Ramos (cell line): ENCODE data around the gene TET2.

Experiments used
- in situ Hi-C: fragments of 300-500 bp; cut with MboI; formaldehyde crosslinking; loops from one replicate; pipeline ENCODE4 v1.14.3; 2022; ENCODE audit warnings: low sequenced_read_pairs; ENCODE audit not compliant: unreplicated experiment

The TET2 gene

GRCh38 chr4:105146276-105147015, at the start of gene TET2:
Gene TET2 (plus strand): TSS chr4:105146876. CDS start chr4:105233943, 87,067 bp downstream.
- in situ Hi-C loops, result loop anchor here (25.0 kb wide), 1 partner anchor 316 kb away; the partner anchor contains the start of gene PPA2

- in situ Hi-C loops, result no loop called here
Measured at GRCh38 chr4:105102016-105102415, 44.7 kb upstream of the TET2 start.

- in situ Hi-C loops, result no loop called here
Measured at GRCh38 chr4:105106426-105106825, 40.2 kb upstream of the TET2 start.

GRCh38 chr4:105107095-105107856, 39.4 kb upstream of the TET2 start:
- in situ Hi-C loops, result no loop called here

- in situ Hi-C loops, result no loop called here
Measured at GRCh38 chr4:105108971-105109370, 37.7 kb upstream of the TET2 start.

- in situ Hi-C loops, result no loop called here
Measured at GRCh38 chr4:105112274-105112673, 34.4 kb upstream of the TET2 start.

GRCh38 chr4:105113800-105114199, 32.9 kb upstream of the TET2 start:
- in situ Hi-C loops, result no loop called here

GRCh38 chr4:105116616-105117319, 29.9 kb upstream of the TET2 start:
- in situ Hi-C loops, result no loop called here

GRCh38 chr4:105119356-105119755, 27.3 kb upstream of the TET2 start:
- in situ Hi-C loops, result no loop called here

GRCh38 chr4:105120626-105121025, 26.1 kb upstream of the TET2 start:
- in situ Hi-C loops, result no loop called here

GRCh38 chr4:105122350-105122749, 24.3 kb upstream of the TET2 start:
- in situ Hi-C loops, result no loop called here

- in situ Hi-C loops, result loop anchor here (25.0 kb wide), 1 partner anchor 336 kb away; the partner anchor contains the start of gene PPA2
Measured at GRCh38 chr4:105126311-105127169, 20.1 kb upstream of the TET2 start.

- in situ Hi-C loops, result loop anchor here (25.0 kb wide), 1 partner anchor 335 kb away; the partner anchor contains the start of gene PPA2
Measured at GRCh38 chr4:105127170-105127445, 19.6 kb upstream of the TET2 start.

GRCh38 chr4:105128208-105128607, 18.5 kb upstream of the TET2 start:
- in situ Hi-C loops, result loop anchor here (25.0 kb wide), 1 partner anchor 334 kb away; the partner anchor contains the start of gene PPA2

- in situ Hi-C loops, result loop anchor here (25.0 kb wide), 1 partner anchor 333 kb away; the partner anchor contains the start of gene PPA2
Measured at GRCh38 chr4:105129286-105130040, 17.2 kb upstream of the TET2 start.

GRCh38 chr4:105130945-105131344, 15.7 kb upstream of the TET2 start:
- in situ Hi-C loops, result loop anchor here (25.0 kb wide), 1 partner anchor 331 kb away; the partner anchor contains the start of gene PPA2

GRCh38 chr4:105133976-105134375, 12.7 kb upstream of the TET2 start:
- in situ Hi-C loops, result loop anchor here (25.0 kb wide), 1 partner anchor 328 kb away; the partner anchor contains the start of gene PPA2

- in situ Hi-C loops, result loop anchor here (25.0 kb wide), 1 partner anchor 327 kb away; the partner anchor contains the start of gene PPA2
Measured at GRCh38 chr4:105135785-105136184, 10.9 kb upstream of the TET2 start.
